HG03565 (cell line): ENCODE data around the gene BRD3OS.

Source experiments
- ATAC-seq: cut with Tn5 transposase; IDR thresholded peaks from one replicate; pipeline ENCODE4 v1.9.1; 2021; ENCODE audit warnings: mild to moderate bottlenecking, moderate library complexity; ENCODE audit not compliant: unreplicated experiment

BRD3OS gene

GRCh38 chr9:134003237-134003636 lies 22.0 kb upstream of the BRD3OS start:
- ATAC-seq: no peak

GRCh38 chr9:134004131-134004873 lies 21.0 kb upstream of the BRD3OS start:
- ATAC-seq: no peak

GRCh38 chr9:134004881-134005280 lies 20.4 kb upstream of the BRD3OS start:
- no peak for ATAC-seq

- ATAC-seq: no peak
These were observed 19.9 kb upstream of the BRD3OS start for GRCh38 chr9:134005381-134005780.

- no peak for ATAC-seq
These were observed 18.1 kb upstream of the BRD3OS start for GRCh38 chr9:134007150-134007549.

GRCh38 chr9:134007571-134007970 lies 17.7 kb upstream of the BRD3OS start:
- ATAC-seq: no peak

- ATAC-seq: no peak
These were observed 14.7 kb upstream of the BRD3OS start for GRCh38 chr9:134010310-134011173.

GRCh38 chr9:134011401-134011800 lies 13.9 kb upstream of the BRD3OS start:
- no peak for ATAC-seq

GRCh38 chr9:134014946-134015345 lies 10.3 kb upstream of the BRD3OS start:
- no peak for ATAC-seq

- ATAC-seq: no peak
These were observed 978 bp upstream of the BRD3OS start for GRCh38 chr9:134024214-134024792.

GRCh38 chr9:134025606-134026541 lies 593 bp downstream of the BRD3OS start:
- ATAC-seq: peak; percentile 22

- ATAC-seq: no peak
These were observed 1.3 kb downstream of the BRD3OS start for GRCh38 chr9:134026581-134026980.

- no peak for ATAC-seq
These were observed 1.7 kb downstream of the BRD3OS start for GRCh38 chr9:134026981-134027380.

- ATAC-seq: no peak
These were observed 2.3 kb downstream of the BRD3OS start for GRCh38 chr9:134027561-134027960.

GRCh38 chr9:134028076-134028475 lies 2.8 kb downstream of the BRD3OS start:
- ATAC-seq: no peak

- ATAC-seq: no peak
These were observed 3.4 kb downstream of the BRD3OS start for GRCh38 chr9:134028575-134029247.

- no peak for ATAC-seq
These were observed 4.3 kb downstream of the BRD3OS start for GRCh38 chr9:134029248-134030226.

GRCh38 chr9:134030821-134031470 lies 5.7 kb downstream of the BRD3OS start:
- no peak for ATAC-seq
